Measurements from ENCODE around the gene ALCAM.

ALCAM gene

GRCh38 chr3:105366326-105367062 is at the start of gene ALCAM:
Gene ALCAM (plus strand): TSS chr3:105366909.
- DNase-seq, result peak; percentile 98

GRCh38 chr3:105317841-105318240 is 48.9 kb upstream of the ALCAM start:
- DNase-seq, result no peak

- DNase-seq, result peak; percentile 54
These were observed 44.0 kb upstream of the ALCAM start for GRCh38 chr3:105322570-105323273.

GRCh38 chr3:105323274-105323599 is 43.5 kb upstream of the ALCAM start:
- DNase-seq, result no peak

GRCh38 chr3:105324951-105325350 is 41.8 kb upstream of the ALCAM start:
- no peak for DNase-seq

- no peak for DNase-seq
These were observed 38.9 kb upstream of the ALCAM start for GRCh38 chr3:105327662-105328337.

- no peak for DNase-seq
These were observed 38.4 kb upstream of the ALCAM start for GRCh38 chr3:105328338-105328730.

- no peak for DNase-seq
These were observed 33.7 kb upstream of the ALCAM start for GRCh38 chr3:105332961-105333360.

GRCh38 chr3:105334138-105334882 is 32.4 kb upstream of the ALCAM start:
- DNase-seq, result no peak

GRCh38 chr3:105339946-105340345 is 26.8 kb upstream of the ALCAM start:
- no peak for DNase-seq

GRCh38 chr3:105343991-105344390 is 22.7 kb upstream of the ALCAM start:
- no peak for DNase-seq

- no peak for DNase-seq
These were observed 21.6 kb upstream of the ALCAM start for GRCh38 chr3:105345156-105345555.

GRCh38 chr3:105347625-105348302 is 18.9 kb upstream of the ALCAM start:
- no peak for DNase-seq

- DNase-seq, result no peak
These were observed 18.4 kb upstream of the ALCAM start for GRCh38 chr3:105348307-105348706.

GRCh38 chr3:105349684-105350387 is 16.9 kb upstream of the ALCAM start:
- DNase-seq, result no peak

- no peak for DNase-seq
These were observed 14.9 kb upstream of the ALCAM start for GRCh38 chr3:105351821-105352220.

- DNase-seq, result no peak
These were observed 13.7 kb upstream of the ALCAM start for GRCh38 chr3:105352976-105353375.

- peak; percentile 58 for DNase-seq
These were observed 13.1 kb upstream of the ALCAM start for GRCh38 chr3:105353485-105354161.

- DNase-seq, result no peak
These were observed 12.3 kb upstream of the ALCAM start for GRCh38 chr3:105354429-105354828.

GRCh38 chr3:105355408-105356061 is 11.2 kb upstream of the ALCAM start:
- DNase-seq, result peak; percentile 5

- no peak for DNase-seq
These were observed 10.3 kb upstream of the ALCAM start for GRCh38 chr3:105356396-105356795.

Measured in DMS53 (cell line).